ENCODE measurements around the gene CLEC16A.
"Not testable (repeated sequence)": the region's sequence is repeated elsewhere in the genome, so short reads cannot be mapped to it uniquely, and the experiment has no call there.

The CLEC16A gene

GRCh38 chr16:11088074-11088730 is 143.8 kb downstream of the CLEC16A start:
- no peak for DNase-seq

- DNase-seq = no peak
These were observed 144.5 kb downstream of the CLEC16A start for GRCh38 chr16:11088831-11089230.

- peak; percentile 63 for DNase-seq
These were observed 145.2 kb downstream of the CLEC16A start for GRCh38 chr16:11089504-11090124.

- DNase-seq = no peak
These were observed 145.9 kb downstream of the CLEC16A start for GRCh38 chr16:11090232-11090631.

- no peak for DNase-seq
These were observed 146.8 kb downstream of the CLEC16A start for GRCh38 chr16:11091021-11091785.

- no peak for DNase-seq
These were observed 148.6 kb downstream of the CLEC16A start for GRCh38 chr16:11092788-11093571.

GRCh38 chr16:11093572-11094074 is 149.3 kb downstream of the CLEC16A start:
- no peak for DNase-seq

GRCh38 chr16:11094075-11094856 is 149.9 kb downstream of the CLEC16A start:
- peak; percentile 39 for DNase-seq

- DNase-seq = no peak
These were observed 150.6 kb downstream of the CLEC16A start for GRCh38 chr16:11094857-11095565.

GRCh38 chr16:11095935-11096334 is 151.6 kb downstream of the CLEC16A start:
- DNase-seq = no peak

GRCh38 chr16:11097094-11097786 is 152.9 kb downstream of the CLEC16A start:
- DNase-seq = no peak

GRCh38 chr16:11097787-11098167 is 153.4 kb downstream of the CLEC16A start:
- no peak for DNase-seq

- DNase-seq = no peak
These were observed 154.4 kb downstream of the CLEC16A start for GRCh38 chr16:11098601-11099390.

GRCh38 chr16:11099672-11100205 is 155.4 kb downstream of the CLEC16A start:
- no peak for DNase-seq

- DNase-seq = peak; percentile 97
These were observed 155.9 kb downstream of the CLEC16A start for GRCh38 chr16:11100239-11100750.

- DNase-seq = no peak
These were observed 156.9 kb downstream of the CLEC16A start for GRCh38 chr16:11101283-11101682.

GRCh38 chr16:11101695-11102522 is 157.5 kb downstream of the CLEC16A start:
- DNase-seq = no peak

GRCh38 chr16:11102523-11102898 is 158.1 kb downstream of the CLEC16A start:
- DNase-seq = no peak

GRCh38 chr16:11103301-11103700 is 158.9 kb downstream of the CLEC16A start:
- not testable (repeated sequence) for DNase-seq
